PFSK-1 (cell line): ENCODE data around the gene FOXN4.

Experiments used
- POLR2AphosphoS5 ChIP-seq: IDR thresholded peaks from 2 replicates; pipeline ENCODE4 v1.6.1; 2012; ENCODE audit warnings: low read depth, mild to moderate bottlenecking, control low read depth, low read length, moderate library complexity
- SIN3A ChIP-seq: IDR thresholded peaks from 2 replicates; pipeline ENCODE4 v1.6.1; 2012; ENCODE audit warnings: mild to moderate bottlenecking, low read length, moderate library complexity, borderline replicate concordance; ENCODE audit not compliant: insufficient read depth
- TAF1 ChIP-seq: IDR thresholded peaks from 2 replicates; pipeline ENCODE4 v1.6.1; 2012; ENCODE audit warnings: low read length, control low read depth, borderline replicate concordance; ENCODE audit not compliant: insufficient read depth

- TF ChIP-seq POLR2AphosphoS5 (no peak), TAF1 (no peak), SIN3A (no peak)
These were observed 36.3 kb upstream of the FOXN4 start for GRCh38 chr12:109345428-109345827.
